ENCODE results near the gene INSYN1.

The INSYN1 gene

GRCh38 chr15:73760330-73761329 is 7.5 kb upstream of the INSYN1 start:
- no peak for DNase-seq
- no peak for TF ChIP-seq POLR2A (IDR thresholded peaks at IDR 0.05; ENCODE audit: low read length)
- TF ChIP-seq GATA1 (IDR thresholded peaks at IDR 0.05; ENCODE audit: low read depth, low read length), result no peak

DNA sequence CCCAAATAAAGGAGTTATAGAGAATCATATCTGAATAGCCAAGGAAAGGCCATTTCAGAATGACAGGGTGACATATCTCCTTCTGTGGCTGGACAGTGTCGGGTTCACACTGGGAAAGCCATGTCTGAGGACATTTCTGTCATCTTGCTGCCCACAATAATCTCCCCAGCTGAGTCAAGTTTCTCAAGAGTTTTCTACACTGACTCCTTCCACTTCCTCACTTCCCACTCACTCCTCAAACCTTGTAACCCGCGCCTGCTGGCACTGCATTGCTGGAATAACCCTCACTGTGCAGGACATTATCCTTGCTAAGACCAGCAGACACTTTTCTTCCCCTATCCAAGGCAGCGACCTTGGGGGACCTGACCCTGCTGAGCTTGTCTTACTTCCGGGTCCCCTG is 5.3 kb upstream of the INSYN1 start:
- no peak for DNase-seq
- TF ChIP-seq GATA1 (IDR thresholded peaks at IDR 0.05; ENCODE audit: low read depth, low read length), result no peak
- no peak for TF ChIP-seq POLR2A (IDR thresholded peaks at IDR 0.05; ENCODE audit: low read length)

DNA sequence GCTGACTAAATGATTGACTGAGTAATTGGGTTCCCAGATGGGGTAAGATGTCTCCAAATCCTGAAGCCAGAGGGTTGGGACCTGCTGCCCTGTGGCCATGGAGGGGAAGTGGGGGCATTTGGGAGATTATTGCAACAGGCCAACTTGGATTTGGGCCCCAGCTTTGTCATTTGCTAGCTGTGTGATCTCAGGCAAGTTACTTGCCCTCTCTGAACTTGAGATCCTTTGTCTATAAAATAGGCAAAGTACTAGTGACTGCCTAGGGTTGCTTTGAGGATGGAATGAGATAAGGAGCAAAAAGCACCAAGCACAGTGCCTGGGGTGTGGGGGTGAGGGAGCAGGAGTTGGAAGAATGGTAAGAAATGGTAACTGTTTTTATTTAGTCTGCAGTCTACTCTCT is 4.4 kb upstream of the INSYN1 start:
- DNase-seq, result no peak
- TF ChIP-seq GATA1 (IDR thresholded peaks at IDR 0.05; ENCODE audit: low read depth, low read length), result no peak
- no peak for TF ChIP-seq POLR2A (IDR thresholded peaks at IDR 0.05; ENCODE audit: low read length)

GRCh38 chr15:73756947-73757513 is 3.9 kb upstream of the INSYN1 start:
- TF ChIP-seq GATA1 (IDR thresholded peaks at IDR 0.05; ENCODE audit: low read depth, low read length) (no peak), POLR2A (IDR thresholded peaks at IDR 0.05; ENCODE audit: low read length) (no peak)
- DNase-seq, result no peak

DNA sequence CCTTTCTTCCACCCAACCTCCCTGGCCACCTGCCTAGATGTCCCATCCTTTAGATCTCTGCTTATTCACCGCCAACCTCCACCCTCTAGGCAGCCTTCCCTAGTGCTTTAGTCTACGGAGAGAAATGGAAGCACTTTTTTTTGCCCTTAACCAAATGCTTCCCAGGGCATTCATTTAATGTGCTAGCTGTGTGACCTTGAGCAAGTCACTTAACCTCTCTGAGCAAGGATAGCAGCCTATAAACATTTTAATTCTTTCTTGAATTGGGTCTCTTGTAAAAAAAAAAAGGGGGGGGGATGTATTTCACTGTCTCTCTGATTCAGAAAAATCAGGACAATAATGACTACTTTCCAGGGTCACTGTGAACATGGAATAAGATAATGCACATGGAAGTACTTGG is 3.2 kb upstream of the INSYN1 start:
- TF ChIP-seq POLR2A (IDR thresholded peaks at IDR 0.05; ENCODE audit: low read length) (no peak), GATA1 (IDR thresholded peaks at IDR 0.05; ENCODE audit: low read depth, low read length) (no peak)
- DNase-seq, result no peak

DNA sequence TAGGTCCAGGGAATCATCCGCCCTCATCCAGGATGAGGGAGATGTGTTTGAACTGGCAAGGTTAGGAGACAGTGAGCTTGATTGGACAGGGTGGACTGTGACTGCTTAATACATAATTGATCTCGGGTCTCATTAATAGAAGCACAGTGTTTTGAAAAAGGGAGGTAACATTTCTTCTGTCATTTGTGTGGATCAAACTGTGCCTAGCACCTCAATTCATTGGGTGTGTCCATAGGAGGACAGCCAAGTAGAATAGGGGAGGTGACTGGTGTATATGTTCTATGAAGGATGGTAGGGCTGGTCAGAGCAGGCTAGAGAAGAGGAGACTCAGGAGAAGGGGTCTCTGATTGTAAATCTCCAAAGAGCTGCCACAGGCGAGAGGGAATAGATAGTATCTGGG is 2.8 kb upstream of the INSYN1 start:
- TF ChIP-seq POLR2A (IDR thresholded peaks at IDR 0.05; ENCODE audit: low read length), result no peak
- DNase-seq, result no peak

DNA sequence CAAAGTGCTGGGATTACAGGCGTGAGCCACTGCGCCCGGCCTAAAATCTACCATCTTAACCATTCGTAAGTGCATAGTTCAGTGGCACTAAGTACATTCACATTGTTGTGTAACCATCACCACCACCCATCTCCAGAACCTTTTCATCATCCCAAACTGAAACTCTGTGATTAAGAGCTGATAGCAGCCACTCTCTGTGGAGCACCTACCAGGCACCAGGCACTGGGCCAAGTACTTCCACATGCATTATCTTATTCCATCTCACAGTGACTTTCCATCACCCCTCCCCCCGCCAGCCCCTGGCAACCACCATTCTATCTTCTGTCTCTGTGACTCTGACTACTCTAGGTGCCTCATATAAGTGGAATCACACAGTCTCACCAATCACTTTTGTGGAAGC is 2.3 kb upstream of the INSYN1 start:
- DNase-seq, result no peak
- TF ChIP-seq GATA1 (IDR thresholded peaks at IDR 0.05; ENCODE audit: low read depth, low read length) (no peak), POLR2A (IDR thresholded peaks at IDR 0.05; ENCODE audit: low read length) (no peak)

DNA sequence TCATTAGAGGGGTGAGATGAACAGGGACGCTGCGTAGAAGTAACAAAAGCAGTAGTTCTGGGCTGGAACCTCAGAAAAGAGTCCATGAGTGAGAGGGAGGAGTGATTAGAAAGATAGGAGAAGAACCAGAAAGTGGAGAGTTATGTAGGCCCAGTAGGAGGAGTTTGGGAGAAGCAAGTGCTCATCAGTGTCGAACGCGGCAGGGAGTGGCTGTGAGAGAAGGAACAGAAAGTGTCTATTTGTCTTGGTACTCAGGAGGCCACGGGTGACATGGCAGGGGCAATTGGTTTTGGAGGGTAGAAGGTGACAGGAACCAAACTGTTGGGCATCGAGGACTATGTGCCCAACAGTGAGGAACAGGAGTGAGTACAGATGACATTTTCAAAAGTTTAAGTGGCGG is 1.3 kb upstream of the INSYN1 start:
- no peak for TF ChIP-seq GATA1 (IDR thresholded peaks at IDR 0.05; ENCODE audit: low read depth, low read length)
- no peak for TF ChIP-seq POLR2A (IDR thresholded peaks at IDR 0.05; ENCODE audit: low read length)
- no peak for DNase-seq

GRCh38 chr15:73752806-73753193 is 351 bp downstream of the INSYN1 start:
- TF ChIP-seq POLR2A (IDR thresholded peaks at IDR 0.05; ENCODE audit: low read length) (no peak), GATA1 (IDR thresholded peaks at IDR 0.05; ENCODE audit: low read depth, low read length) (no peak)
- DNase-seq, result no peak

DNA sequence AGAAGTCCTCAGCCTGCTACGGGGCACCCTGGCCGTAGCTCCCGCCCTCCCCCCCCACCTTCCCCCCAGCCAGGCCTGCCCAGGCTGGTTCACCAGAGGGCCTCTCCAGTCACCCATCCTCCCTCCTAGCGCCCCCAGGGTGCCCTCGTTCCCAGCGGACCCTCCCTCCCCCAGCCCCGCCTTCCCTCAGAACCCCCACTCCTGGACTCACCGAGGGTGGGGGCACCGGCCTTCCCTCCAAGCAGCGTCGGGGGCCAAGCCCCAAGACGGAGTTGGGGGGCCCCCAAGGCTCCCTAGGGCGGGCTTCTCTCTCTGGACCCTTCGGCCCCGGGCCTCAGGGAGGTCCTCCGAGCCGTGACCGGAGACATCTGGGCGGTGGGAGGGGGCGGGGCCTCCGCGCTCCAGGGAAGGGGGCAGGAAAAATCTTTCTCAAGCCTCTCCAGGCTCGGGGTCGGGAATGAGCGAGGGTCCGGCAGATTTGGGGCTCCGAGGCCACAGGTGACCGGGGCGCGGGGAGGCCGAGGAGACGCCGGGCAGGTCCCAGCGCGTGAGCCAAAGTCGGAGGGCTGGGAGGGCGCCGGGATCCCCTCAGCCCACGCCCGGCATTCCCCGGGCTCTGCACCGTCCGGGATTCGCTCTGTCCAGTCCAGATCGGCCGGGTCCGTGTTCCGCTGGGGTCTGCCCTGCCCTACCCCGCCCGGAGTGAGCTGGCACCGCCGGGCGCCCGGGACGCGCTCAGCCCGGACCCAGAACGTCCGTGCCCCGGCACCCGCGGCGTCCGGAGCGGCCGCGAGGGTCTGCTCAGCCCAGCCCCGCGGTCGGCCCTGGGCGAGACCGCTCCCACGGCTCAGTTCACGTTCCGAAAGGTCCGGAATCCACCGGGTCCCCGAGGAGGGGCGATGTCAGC is 999 bp downstream of the INSYN1 start:
- no peak for TF ChIP-seq GATA1 (IDR thresholded peaks at IDR 0.05; ENCODE audit: low read depth, low read length)
- no peak for TF ChIP-seq POLR2A (IDR thresholded peaks at IDR 0.05; ENCODE audit: low read length)
- no peak for DNase-seq

DNA sequence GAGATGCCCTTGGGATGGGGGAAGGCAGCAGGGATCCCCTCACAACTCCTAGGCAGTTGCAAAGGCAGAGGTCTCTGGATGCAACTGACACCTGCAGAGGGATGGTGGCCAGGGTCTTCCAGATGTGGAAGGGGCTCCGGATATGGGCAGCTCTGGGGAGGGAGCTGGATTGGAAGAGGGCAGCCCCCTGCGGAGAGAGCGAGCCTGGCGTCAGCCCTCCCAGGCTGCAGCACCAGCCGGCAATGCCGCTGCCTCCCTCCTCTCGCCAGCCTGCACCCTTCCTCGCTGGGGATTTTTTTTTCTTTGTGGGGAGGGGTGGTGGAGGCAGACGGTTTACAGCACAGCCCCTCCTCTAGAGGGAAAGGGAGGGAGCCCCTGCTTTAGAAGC is 1.6 kb downstream of the INSYN1 start:
- TF ChIP-seq POLR2A (IDR thresholded peaks at IDR 0.05; ENCODE audit: low read length) (no peak), GATA1 (IDR thresholded peaks at IDR 0.05; ENCODE audit: low read depth, low read length) (no peak)
- DNase-seq, result no peak

GRCh38 chr15:73750951-73751350 is 2.2 kb downstream of the INSYN1 start:
- DNase-seq, result no peak
- TF ChIP-seq POLR2A (IDR thresholded peaks at IDR 0.05; ENCODE audit: low read length), result no peak
- no peak for TF ChIP-seq GATA1 (IDR thresholded peaks at IDR 0.05; ENCODE audit: low read depth, low read length)

GRCh38 chr15:73750438-73750837 is 2.7 kb downstream of the INSYN1 start:
- no peak for TF ChIP-seq GATA1 (IDR thresholded peaks at IDR 0.05; ENCODE audit: low read depth, low read length)
- TF ChIP-seq POLR2A (IDR thresholded peaks at IDR 0.05; ENCODE audit: low read length), result no peak
- DNase-seq, result no peak

DNA sequence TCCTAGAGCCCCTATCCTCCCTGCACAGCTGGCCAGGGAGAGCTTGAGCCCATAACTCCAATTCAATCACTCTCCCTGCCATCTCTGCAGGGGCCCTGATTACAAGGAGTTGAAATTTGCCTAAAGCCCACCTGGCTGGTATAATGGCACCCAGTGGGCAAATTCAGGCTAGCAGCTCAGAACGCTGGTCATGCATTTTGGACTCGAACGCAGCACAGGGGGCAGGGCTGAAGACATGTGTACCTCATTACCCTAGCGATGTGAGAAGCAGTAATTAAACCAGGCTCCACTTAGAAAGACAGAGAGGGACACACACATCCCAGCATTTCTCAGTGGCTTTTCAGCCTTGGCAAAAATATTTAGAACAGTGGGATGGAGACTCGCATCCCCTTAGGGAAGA is 3.2 kb downstream of the INSYN1 start:
- DNase-seq, result no peak
- no peak for TF ChIP-seq GATA1 (IDR thresholded peaks at IDR 0.05; ENCODE audit: low read depth, low read length)
- TF ChIP-seq POLR2A (IDR thresholded peaks at IDR 0.05; ENCODE audit: low read length), result no peak
